OCI-LY1 (cell line): ENCODE data around the gene SIGLEC1.

Source experiments
- CTCF ChIP-seq: fragments of 200-600 bp; sonication (generic), shearing (Covaris generic); IDR thresholded peaks from 2 replicates; pipeline ENCODE4 v1.5.1; 2017; ENCODE audit warnings: mild to moderate bottlenecking, antibody characterized with exemption, low read length, moderate library complexity, mixed read lengths
- EZH2 ChIP-seq: fragments of 200-600 bp; sonication (generic), shearing (Covaris generic); IDR thresholded peaks from 2 replicates; pipeline ENCODE4 v1.8.0; 2017; ENCODE audit warnings: borderline replicate concordance, mixed run types, mild to moderate bottlenecking, antibody characterized with exemption, low read length, moderate library complexity, mixed read lengths

GRCh38 chr20:3693376-3693775 lies 19.0 kb downstream of the SIGLEC1 start:
- TF ChIP-seq EZH2 (no peak), CTCF (no peak)
